A549 (cell line): ENCODE measurements around the gene PPFIA2. TPM values are rescaled to one million over a fixed set of nuclear protein-coding genes. Genes with fewer than 3 reads are reported as not detected.

Experiments
- ATAC-seq, 2 experiments: fragments of 200-7000 bp in 1 of 2; fragments of >200 bp in 1 of 2; cut with Nextera tagmentation in 1 of 2; cut with Tn5 transposase in 1 of 2; 3 replicates each; pipeline versions ENCODE4 v1.8.0 to v1.9.1; 2018 to 2020; ENCODE audit warnings: mild to moderate bottlenecking in 1 of 2, moderate library complexity in 1 of 2
- CTCF ChIA-PET: fragments of 300-600 bp; sonication (Branson Sonifier 250); formaldehyde crosslinking; extraction: SDS; loops from one replicate; lab custom pipeline; 2021; ENCODE audit warnings: antibody characterized with exemption, inconsistent platforms; lab: Yijun Ruan, JAX
- POLR2A ChIA-PET: fragments of 350-600 bp; formaldehyde crosslinking; extraction: SDS; loops from one replicate; lab custom pipeline; 2021; ENCODE audit warnings: antibody characterized with exemption, inconsistent platforms; lab: Yijun Ruan, JAX
- DNase-seq, 2 experiments: peaks; one replicate each; pipeline versions ENCODE4 v3.0.0 to v3.0.0-alpha.2; 2011 to 2016; ENCODE audit warnings: low read depth in 1 of 2, low spot score in 1 of 2
- FAIRE-seq: peaks from 2 replicates; lab custom pipeline; 2011; peaks lifted over from hg19 to GRCh38; lab: Jason Lieb, UNC
- H3K27ac ChIP-seq, 2 experiments: fragments of >200 bp; sonication (Bioruptor Twin); formaldehyde crosslinking; 3 replicates each; pipeline ENCODE4 v1.5.1; 2016 to 2017
- H3K4me1 ChIP-seq: fragments of >200 bp; sonication (Bioruptor Twin); formaldehyde crosslinking; 3 replicates; pipeline ENCODE4 v1.6.1; 2016
- H3K4me2 ChIP-seq: fragments of >200 bp; sonication (Bioruptor Twin); formaldehyde crosslinking; 3 replicates; pipeline ENCODE4 v1.6.1; 2016
- H3K4me3 ChIP-seq: fragments of >200 bp; sonication (Bioruptor Twin); formaldehyde crosslinking; 3 replicates; pipeline ENCODE4 v1.5.1; 2016
- H3K9me3 ChIP-seq: fragments of >200 bp; sonication (Bioruptor Twin); formaldehyde crosslinking; 3 replicates; pipeline ENCODE4 v1.6.1; 2016
- CBX2 ChIP-seq: fragments of 200-600 bp; sonication (generic); IDR thresholded peaks from 2 replicates; pipeline ENCODE4 v1.6.1; 2016; ENCODE audit warnings: low read depth, mild to moderate bottlenecking, borderline replicate concordance
- CHD4 ChIP-seq: fragments of 200-600 bp; sonication (generic); IDR thresholded peaks from 2 replicates; pipeline ENCODE4 v1.6.1; 2016; ENCODE audit warnings: antibody characterized with exemption, mild to moderate bottlenecking, borderline replicate concordance
- FOSB ChIP-seq: fragments of 250-450 bp; sonication (Bioruptor Pico); IDR thresholded peaks from 2 replicates; pipeline ENCODE4 v1.5.0; 2020; ENCODE audit warnings: mild to moderate bottlenecking, moderate library complexity
- GATA3 ChIP-seq: IDR thresholded peaks from 2 replicates; pipeline ENCODE4 v1.6.1; 2012; ENCODE audit warnings: borderline replicate concordance
- HEYL ChIP-seq: fragments of 250-450 bp; sonication (Bioruptor Pico); IDR thresholded peaks from 2 replicates; pipeline ENCODE4 v1.8.0; 2021; ENCODE audit warnings: mild to moderate bottlenecking, moderate library complexity
- HOXA7 ChIP-seq: fragments of 250-450 bp; sonication (Bioruptor Pico); IDR thresholded peaks from 2 replicates; pipeline ENCODE4 v1.5.0; 2020; ENCODE audit warnings: mild to moderate bottlenecking, moderate library complexity
- HOXB13 ChIP-seq: fragments of 250-450 bp; sonication (Bioruptor Pico); IDR thresholded peaks from 2 replicates; pipeline ENCODE4 v1.5.0; 2020; ENCODE audit warnings: low read depth, mild to moderate bottlenecking, moderate library complexity
- JUNB ChIP-seq: fragments of >200 bp; sonication (Bioruptor Twin); formaldehyde crosslinking; IDR thresholded peaks from 2 replicates; pipeline ENCODE4 v1.6.1; 2016
- KDM5A ChIP-seq: fragments of 200-600 bp; sonication (generic); IDR thresholded peaks from 2 replicates; pipeline ENCODE4 v1.6.1; 2016; ENCODE audit warnings: antibody characterized with exemption, mild to moderate bottlenecking
- MAFK ChIP-seq: fragments of 450-650 bp; IDR thresholded peaks from 2 replicates; pipeline ENCODE4 v1.6.1; 2014; ENCODE audit not compliant: partially characterized antibody
- MYC ChIP-seq: IDR thresholded peaks from 2 replicates; pipeline ENCODE4 v1.6.1; 2012; ENCODE audit warnings: mild to moderate bottlenecking, inconsistent platforms, low read length, improper control_type of control experiment, borderline replicate concordance
- NFE2L2 ChIP-seq: fragments of 150-350 bp; conservative IDR thresholded peaks from 2 replicates; pipeline ENCODE4 v1.6.1; 2014; ENCODE audit warnings: low read length
- NR3C1 ChIP-seq: fragments of >200 bp; sonication (Bioruptor Twin); formaldehyde crosslinking; IDR thresholded peaks from 3 replicates; pipeline ENCODE4 v1.6.1; 2017
- PHF8 ChIP-seq: fragments of 200-600 bp; sonication (generic); IDR thresholded peaks from 2 replicates; pipeline ENCODE4 v1.6.1; 2016; ENCODE audit warnings: low read depth, mild to moderate bottlenecking, antibody characterized with exemption, moderate library complexity, borderline replicate concordance
- POLR2A ChIP-seq: IDR thresholded peaks from 2 replicates; pipeline ENCODE4 v1.6.1; 2012; ENCODE audit warnings: mild to moderate bottlenecking, low read length
- POLR2AphosphoS2 ChIP-seq: conservative IDR thresholded peaks from 2 replicates; pipeline ENCODE4 v1.6.1; 2012; ENCODE audit warnings: low read length, improper control_type of control experiment, inconsistent platforms
- RCOR1 ChIP-seq: fragments of 150-350 bp; IDR thresholded peaks from 2 replicates; pipeline ENCODE4 v1.6.1; 2014; ENCODE audit warnings: antibody characterized with exemption, low read length, low read depth
- RFX5 ChIP-seq: fragments of 450-650 bp; IDR thresholded peaks from 2 replicates; pipeline ENCODE4 v1.7.1; 2014; ENCODE audit warnings: antibody characterized with exemption, mild to moderate bottlenecking, moderate library complexity
- RNF2 ChIP-seq: fragments of 200-600 bp; sonication (generic); IDR thresholded peaks from 2 replicates; pipeline ENCODE4 v1.6.1; 2016; ENCODE audit warnings: low read depth, mild to moderate bottlenecking, antibody characterized with exemption, moderate library complexity, borderline replicate concordance
- TFCP2L1 ChIP-seq: fragments of 250-450 bp; sonication (Bioruptor Pico); IDR thresholded peaks from 2 replicates; pipeline ENCODE4 v1.5.0; 2021; ENCODE audit warnings: mild to moderate bottlenecking
- TP53 ChIP-seq: fragments of 250-450 bp; sonication (Bioruptor Pico); IDR thresholded peaks from 2 replicates; pipeline ENCODE4 v1.5.0; 2021; ENCODE audit warnings: mild to moderate bottlenecking, moderate library complexity
- ZC3H11A ChIP-seq: fragments of 450-650 bp; IDR thresholded peaks from 2 replicates; pipeline ENCODE4 v1.6.1; 2014; ENCODE audit warnings: antibody characterized with exemption, mild to moderate bottlenecking
- ZNF302 ChIP-seq: fragments of 250-450 bp; sonication (Bioruptor Pico); IDR thresholded peaks from 2 replicates; pipeline ENCODE4 v1.9.0; 2021; ENCODE audit warnings: inconsistent platforms, mild to moderate bottlenecking, moderate library complexity
- ZSCAN20 ChIP-seq: fragments of 250-450 bp; sonication (Bioruptor Pico); IDR thresholded peaks from 2 replicates; pipeline ENCODE4 v1.8.0; 2022; ENCODE audit warnings: mild to moderate bottlenecking, moderate library complexity
- WGBS: methylation state at CpG from one replicate; pipeline ENCODE4 v1.1.6; 2017; ENCODE audit errors: missing lambda C conversion rate; 5-methylcytosine and 5-hydroxymethylcytosine counted together
- polyA plus RNA-seq, 4 experiments: library from polyadenylated mRNA; depleted of rRNA in 3 of 4; stranded (reverse); fragments of >200 nt; fragmentation: RNase III in 1 of 4; extraction: RNeasy Plus Mini Kit Qiagen cat#74134 plus additional on column Dnase treatment in 1 of 4; gene quantifications; 2 replicates in 3 of 4; 3 replicates in 1 of 4; pipeline ENCODE4 v1.2.3, GENCODE V29; 2011 to 2017
- TF ChIP-seq, protein P1 (sequence below): IDR thresholded peaks from 2 replicates; pipeline ENCODE4 v1.6.1; 2012
- TF ChIP-seq, protein P2 (sequence below): fragments of >200 bp; sonication (Bioruptor Twin); formaldehyde crosslinking; IDR thresholded peaks from 3 replicates; pipeline ENCODE4 v1.6.1; 2016
- TF ChIP-seq, protein P3 (sequence below): fragments of 200-600 bp; sonication (generic); IDR thresholded peaks from 2 replicates; pipeline ENCODE4 v1.6.1; 2016; ENCODE audit warnings: antibody characterized with exemption, mild to moderate bottlenecking, moderate library complexity
- TF ChIP-seq, protein P4 (sequence below): IDR thresholded peaks from 2 replicates; pipeline ENCODE4 v1.6.1; 2012; ENCODE audit warnings: low read depth, borderline replicate concordance
- TF ChIP-seq, protein P5 (sequence below): fragments of >200 bp; sonication (Bioruptor Twin); formaldehyde crosslinking; IDR thresholded peaks from 2 replicates; pipeline ENCODE4 v1.6.1; 2016

The PPFIA2 gene
- polyA plus RNA-seq, 2 of the 4 experiments (the other 2 are of a cell fraction): not detected

DNA sequence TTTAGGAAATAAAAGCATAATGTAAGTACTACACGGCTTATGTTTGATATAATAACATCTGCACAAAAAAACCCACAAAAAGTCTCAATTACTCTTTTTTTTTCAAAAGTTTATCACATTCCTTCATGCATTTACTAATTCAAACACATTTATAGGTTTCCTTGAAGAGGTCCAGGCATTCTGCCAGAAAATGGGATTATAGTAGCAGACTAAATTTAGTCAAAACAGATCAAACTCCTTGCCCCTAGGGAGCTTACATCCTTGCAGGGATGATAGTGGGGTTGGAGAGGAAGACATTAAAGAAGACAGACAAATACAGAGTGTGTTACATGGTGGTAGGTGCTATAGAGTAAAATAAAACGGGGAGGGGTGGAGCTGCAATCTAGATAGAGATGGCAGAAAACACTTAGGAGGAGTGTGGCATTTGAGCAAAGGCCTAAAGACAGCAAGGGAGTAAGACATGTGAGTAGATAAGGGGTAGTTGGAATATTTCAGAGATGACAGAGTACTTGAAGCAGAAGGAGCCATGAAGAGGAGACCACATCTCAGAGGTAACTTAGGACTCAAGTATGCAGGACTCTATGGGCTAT, 266.9 kb downstream of the PPFIA2 start:
- ChIA-PET CTCF (no interaction called here), POLR2A (no interaction called here)
- no peaks in the 10 kb centered on the region for H3K4me1 ChIP-seq
- ATAC-seq (no peak), FAIRE-seq (no peak)
- 11% methylated on average over 2 of the region's 2 CpGs for WGBS
- no peak for TF ChIP-seq TFCP2L1 (CRISPR knock-in tag)
- no peak for TF ChIP-seq TP53 (CRISPR knock-in tag)
- no peak for TF ChIP-seq JUNB
- no peak for TF ChIP-seq CHD4
- TF ChIP-seq POLR2AphosphoS2: no peak
- TF ChIP-seq KDM5A: no peak
- TF ChIP-seq RNF2: no peak
- TF ChIP-seq, protein P1, sequence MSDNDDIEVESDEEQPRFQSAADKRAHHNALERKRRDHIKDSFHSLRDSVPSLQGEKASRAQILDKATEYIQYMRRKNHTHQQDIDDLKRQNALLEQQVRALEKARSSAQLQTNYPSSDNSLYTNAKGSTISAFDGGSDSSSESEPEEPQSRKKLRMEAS: no peak
- no peak for TF ChIP-seq NR3C1
- no peak for TF ChIP-seq PHF8
- TF ChIP-seq POLR2A: no peak
- no peak for TF ChIP-seq HOXB13 (CRISPR knock-in tag)
- TF ChIP-seq, protein P2, sequence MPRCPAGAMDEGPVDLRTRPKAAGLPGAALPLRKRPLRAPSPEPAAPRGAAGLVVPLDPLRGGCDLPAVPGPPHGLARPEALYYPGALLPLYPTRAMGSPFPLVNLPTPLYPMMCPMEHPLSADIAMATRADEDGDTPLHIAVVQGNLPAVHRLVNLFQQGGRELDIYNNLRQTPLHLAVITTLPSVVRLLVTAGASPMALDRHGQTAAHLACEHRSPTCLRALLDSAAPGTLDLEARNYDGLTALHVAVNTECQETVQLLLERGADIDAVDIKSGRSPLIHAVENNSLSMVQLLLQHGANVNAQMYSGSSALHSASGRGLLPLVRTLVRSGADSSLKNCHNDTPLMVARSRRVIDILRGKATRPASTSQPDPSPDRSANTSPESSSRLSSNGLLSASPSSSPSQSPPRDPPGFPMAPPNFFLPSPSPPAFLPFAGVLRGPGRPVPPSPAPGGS: no peak
- TF ChIP-seq ZSCAN20 (CRISPR knock-in tag): no peak
- no peak for TF ChIP-seq ZC3H11A
- no peak for TF ChIP-seq MYC
- TF ChIP-seq FOSB (CRISPR knock-in tag): no peak
- no peak for TF ChIP-seq HEYL (CRISPR knock-in tag)
- TF ChIP-seq MAFK: no peak
- TF ChIP-seq, all 56 proteins: peak for 0
- DNase-seq: no peak
- Histone ChIP-seq H3K9me3 (no peaks in the 10 kb centered on the region), H3K27ac (no peak overlapping the region), H3K4me2 (no peak overlapping the region), H3K4me3 (no peak overlapping the region)

DNA sequence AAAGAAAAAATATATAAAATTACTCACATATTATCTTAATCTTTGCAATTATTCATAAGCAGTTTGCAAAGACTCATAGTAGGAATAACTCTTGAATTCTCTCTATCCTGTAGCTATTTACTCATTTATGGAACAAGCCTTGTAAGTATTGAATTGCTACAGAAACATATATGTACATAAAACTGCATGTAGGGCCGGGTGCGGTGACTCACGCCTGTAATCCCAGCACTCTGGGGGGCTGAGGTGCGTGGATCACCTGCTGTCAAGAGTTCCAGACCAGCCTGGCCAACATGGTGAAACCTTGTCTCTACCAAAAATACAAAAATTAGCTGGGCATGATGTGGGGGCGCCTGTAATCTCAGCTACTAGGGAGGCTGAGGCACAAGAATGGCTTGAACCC, 286.2 kb downstream of the PPFIA2 start:
- Histone ChIP-seq H3K4me1 (no peaks in the 10 kb centered on the region), H3K27ac (no peak overlapping the region)
- CTCF ChIA-PET: no interaction called here
- DNase-seq: no peak
- POLR2A ChIA-PET: no interaction called here
- no peak for TF ChIP-seq GATA3
- TF ChIP-seq HEYL (CRISPR knock-in tag): no peak
- TF ChIP-seq, protein P3, sequence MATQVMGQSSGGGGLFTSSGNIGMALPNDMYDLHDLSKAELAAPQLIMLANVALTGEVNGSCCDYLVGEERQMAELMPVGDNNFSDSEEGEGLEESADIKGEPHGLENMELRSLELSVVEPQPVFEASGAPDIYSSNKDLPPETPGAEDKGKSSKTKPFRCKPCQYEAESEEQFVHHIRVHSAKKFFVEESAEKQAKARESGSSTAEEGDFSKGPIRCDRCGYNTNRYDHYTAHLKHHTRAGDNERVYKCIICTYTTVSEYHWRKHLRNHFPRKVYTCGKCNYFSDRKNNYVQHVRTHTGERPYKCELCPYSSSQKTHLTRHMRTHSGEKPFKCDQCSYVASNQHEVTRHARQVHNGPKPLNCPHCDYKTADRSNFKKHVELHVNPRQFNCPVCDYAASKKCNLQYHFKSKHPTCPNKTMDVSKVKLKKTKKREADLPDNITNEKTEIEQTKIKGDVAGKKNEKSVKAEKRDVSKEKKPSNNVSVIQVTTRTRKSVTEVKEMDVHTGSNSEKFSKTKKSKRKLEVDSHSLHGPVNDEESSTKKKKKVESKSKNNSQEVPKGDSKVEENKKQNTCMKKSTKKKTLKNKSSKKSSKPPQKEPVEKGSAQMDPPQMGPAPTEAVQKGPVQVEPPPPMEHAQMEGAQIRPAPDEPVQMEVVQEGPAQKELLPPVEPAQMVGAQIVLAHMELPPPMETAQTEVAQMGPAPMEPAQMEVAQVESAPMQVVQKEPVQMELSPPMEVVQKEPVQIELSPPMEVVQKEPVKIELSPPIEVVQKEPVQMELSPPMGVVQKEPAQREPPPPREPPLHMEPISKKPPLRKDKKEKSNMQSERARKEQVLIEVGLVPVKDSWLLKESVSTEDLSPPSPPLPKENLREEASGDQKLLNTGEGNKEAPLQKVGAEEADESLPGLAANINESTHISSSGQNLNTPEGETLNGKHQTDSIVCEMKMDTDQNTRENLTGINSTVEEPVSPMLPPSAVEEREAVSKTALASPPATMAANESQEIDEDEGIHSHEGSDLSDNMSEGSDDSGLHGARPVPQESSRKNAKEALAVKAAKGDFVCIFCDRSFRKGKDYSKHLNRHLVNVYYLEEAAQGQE: no peak
- no peak for TF ChIP-seq NR3C1
- TF ChIP-seq RFX5: no peak
- TF ChIP-seq, protein P4, sequence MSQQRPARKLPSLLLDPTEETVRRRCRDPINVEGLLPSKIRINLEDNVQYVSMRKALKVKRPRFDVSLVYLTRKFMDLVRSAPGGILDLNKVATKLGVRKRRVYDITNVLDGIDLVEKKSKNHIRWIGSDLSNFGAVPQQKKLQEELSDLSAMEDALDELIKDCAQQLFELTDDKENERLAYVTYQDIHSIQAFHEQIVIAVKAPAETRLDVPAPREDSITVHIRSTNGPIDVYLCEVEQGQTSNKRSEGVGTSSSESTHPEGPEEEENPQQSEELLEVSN: no peak
- TF ChIP-seq, protein P5, sequence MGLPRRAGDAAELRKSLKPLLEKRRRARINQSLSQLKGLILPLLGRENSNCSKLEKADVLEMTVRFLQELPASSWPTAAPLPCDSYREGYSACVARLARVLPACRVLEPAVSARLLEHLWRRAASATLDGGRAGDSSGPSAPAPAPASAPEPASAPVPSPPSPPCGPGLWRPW: no peak
- TF ChIP-seq RCOR1: no peak
- no peak for TF ChIP-seq ZNF302 (CRISPR knock-in tag)
- TF ChIP-seq NFE2L2: no peak
- TF ChIP-seq CBX2: no peak
- no peak for TF ChIP-seq HOXA7 (CRISPR knock-in tag)
- no peak for TF ChIP-seq ZSCAN20 (CRISPR knock-in tag)
- TF ChIP-seq, all 56 proteins: peak for 0
- FAIRE-seq: no peak
- no peak for ATAC-seq
- Histone ChIP-seq H3K4me3 (no peak overlapping the region), H3K9me3 (no peaks in the 10 kb centered on the region), H3K4me2 (no peak overlapping the region)
- 43% methylated on average over 5 of the region's 5 CpGs for WGBS
